Activated CD4-positive, alpha-beta memory T cell treated with anti-CD3 and anti-CD28 coated beads for 36 hours (primary cell): ENCODE data around the gene TXNDC15. TPM values are rescaled to one million over a fixed set of nuclear protein-coding genes. Genes with fewer than 3 reads are reported as not detected.
"Not testable (repeated sequence)": the region's sequence is repeated elsewhere in the genome, so short reads cannot be mapped to it uniquely, and the experiment has no call there.

Experiments
- CTCF ChIA-PET: fragments of 350-600 bp; sonication (Branson Sonifier 250); formaldehyde crosslinking; loops from one replicate; lab custom pipeline; 2021; ENCODE audit warnings: antibody characterized with exemption, inconsistent platforms; lab: Charles Lee
- POLR2A ChIA-PET: fragments of 350-600 bp; sonication (Branson Sonifier 250); formaldehyde crosslinking; loops from one replicate; lab custom pipeline; 2021; ENCODE audit warnings: antibody characterized with exemption; lab: Charles Lee
- DNase-seq: peaks from one replicate; pipeline ENCODE4 v3.0.0-alpha.2; 2020
- H3K27ac Mint-ChIP-seq: one replicate; pipeline ENCODE4 v1.8.0; 2021; ENCODE audit warnings: mixed read lengths
- H3K27me3 Mint-ChIP-seq: one replicate; pipeline ENCODE4 v1.8.0; 2021; ENCODE audit warnings: mixed read lengths
- H3K36me3 Mint-ChIP-seq: one replicate; pipeline ENCODE4 v1.8.0; 2021; ENCODE audit warnings: mixed read lengths
- H3K4me1 Mint-ChIP-seq: one replicate; pipeline ENCODE4 v1.8.0; 2021; ENCODE audit warnings: low read depth, mixed read lengths
- H3K4me3 Mint-ChIP-seq: one replicate; pipeline ENCODE4 v1.8.0; 2021; ENCODE audit warnings: mild to moderate bottlenecking, mixed read lengths
- H3K9me3 Mint-ChIP-seq: one replicate; pipeline ENCODE4 v1.8.0; 2021; ENCODE audit warnings: mixed read lengths
- intact Hi-C: fragments of 100-400 bp; cut with micrococcal nuclease; formaldehyde crosslinking; loops from one replicate; pipeline ENCODE4 v1.15.1; 2023
- total RNA-seq, 2 experiments: library from RNA; stranded (reverse); gene quantifications; one replicate each; pipeline ENCODE4 v1.2.3, GENCODE V29; 2021

TXNDC15 gene
- total RNA-seq, 2 experiments from 2014 or later = 29.6 to 30.9 TPM

DNA sequence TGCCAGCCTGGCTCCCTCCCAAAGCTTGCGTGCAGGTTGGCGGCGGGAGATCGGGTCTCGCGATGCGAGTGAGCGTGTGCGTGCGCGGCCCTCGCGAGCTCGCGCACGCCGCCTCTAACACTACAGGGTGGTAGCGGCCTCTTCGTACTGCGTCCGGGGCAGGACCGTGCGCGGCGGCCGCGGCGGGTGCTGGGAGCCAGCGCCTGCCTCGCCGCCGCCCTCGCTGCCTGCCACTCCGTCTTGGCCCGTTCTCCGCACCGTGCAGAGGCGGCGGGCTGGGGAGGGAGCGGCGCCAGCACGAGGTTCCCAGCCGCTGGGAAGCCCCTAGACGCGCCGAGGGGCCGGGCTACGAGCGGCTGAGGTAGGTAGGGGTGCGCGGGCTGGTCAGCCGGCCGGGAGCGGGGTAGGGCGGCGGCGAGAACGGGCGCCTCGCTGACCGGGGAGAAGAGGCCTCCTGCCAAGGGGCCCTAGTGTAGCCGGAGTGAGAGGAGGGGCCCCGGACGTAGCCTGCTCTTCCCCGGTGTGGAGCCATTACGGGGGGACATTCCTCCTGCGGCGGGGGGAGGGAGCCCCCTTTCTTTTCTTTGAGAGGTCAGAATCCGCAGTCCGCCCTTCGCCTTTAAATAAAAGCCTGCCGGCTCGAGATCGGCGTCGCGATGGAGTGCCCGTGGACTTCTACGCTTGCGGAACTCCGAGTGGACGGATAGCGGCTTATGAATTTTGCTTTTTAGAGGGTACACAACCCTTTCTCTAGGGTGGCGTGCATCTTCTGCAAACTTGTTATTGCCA, 28.1 kb upstream of the TXNDC15 start, which contains the start of gene C5orf24:
TSS of gene C5orf24 (plus strand) at position 117 of the 789 bp plus-strand sequence. CDS start 8,933 bp downstream, outside the sequence.
- H3K27ac Mint-ChIP-seq = peak within 1 kb of the TSS; percentile 96
- no peaks in the 10 kb centered on the region for H3K27me3 Mint-ChIP-seq
- DNase-seq = peak; percentile 96
- CTCF ChIA-PET = interaction anchor here (1.1 to 2.9 kb wide), 5 partner anchors 28 to 107 kb away, joined by 3 to 20 read pairs (median 6); partner anchors contain the start of genes CAMLG, DDX46, PCBD2 and TXNDC15
- no peaks in the 10 kb centered on the region for H3K9me3 Mint-ChIP-seq
- POLR2A ChIA-PET = interaction anchor here (0.6 to 2.9 kb wide), 13 partner anchors 9 to 384 kb away, joined by 3 to 34 read pairs (median 5); partner anchors contain the start of genes CAMLG, DDX46, PCBD2 and TXNDC15
- peaks cover 28% of the 10 kb centered on the region for H3K4me1 Mint-ChIP-seq
- intact Hi-C loops = loop anchor here (1.0 to 2.0 kb wide), 5 partner anchors 28 to 621 kb away; partner anchors contain the start of genes CAMLG, DDX46, PCBD2 and TXNDC15
- H3K36me3 Mint-ChIP-seq = peaks cover 10% of the 10 kb centered on the region
- H3K4me3 Mint-ChIP-seq = peak within 1 kb of the TSS; percentile 86

DNA sequence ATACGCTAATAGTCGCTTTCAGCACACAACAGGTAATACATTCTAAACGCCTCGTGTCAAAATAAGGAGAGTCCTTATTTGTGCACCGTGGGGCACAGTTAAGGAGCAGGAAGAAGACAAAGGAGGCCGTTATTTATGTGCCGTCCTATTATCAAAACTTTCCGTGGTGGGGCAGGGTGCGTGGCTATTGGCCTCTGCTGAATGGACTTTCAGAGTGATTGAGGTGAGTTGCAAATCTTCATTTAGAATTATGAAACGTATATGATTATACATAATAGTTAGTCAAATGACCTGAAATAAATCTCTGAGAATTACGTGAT, 27.6 kb upstream of the TXNDC15 start:
- no peaks in the 10 kb centered on the region for H3K27me3 Mint-ChIP-seq
- peaks cover 33% of the 10 kb centered on the region for H3K4me1 Mint-ChIP-seq
- peak overlapping the region; percentile 86 for H3K4me3 Mint-ChIP-seq
- DNase-seq = peak; percentile 57
- H3K9me3 Mint-ChIP-seq = no peaks in the 10 kb centered on the region
- intact Hi-C loops = loop anchor here (1.0 kb wide), 2 partner anchors 28 to 108 kb away; partner anchors contain the start of genes CAMLG and TXNDC15
- CTCF ChIA-PET = interaction anchor here (0.7 to 2.9 kb wide), 3 partner anchors 27 to 61 kb away, joined by 4 to 16 read pairs (median 6); partner anchors contain the start of genes PCBD2 and TXNDC15
- H3K36me3 Mint-ChIP-seq = peaks cover 12% of the 10 kb centered on the region
- POLR2A ChIA-PET = interaction anchor here (0.6 to 2.9 kb wide), 6 partner anchors 11 to 108 kb away, joined by 3 to 34 read pairs (median 4); partner anchors contain the start of genes CAMLG and PCBD2
- H3K27ac Mint-ChIP-seq = peak overlapping the region; percentile 96

DNA sequence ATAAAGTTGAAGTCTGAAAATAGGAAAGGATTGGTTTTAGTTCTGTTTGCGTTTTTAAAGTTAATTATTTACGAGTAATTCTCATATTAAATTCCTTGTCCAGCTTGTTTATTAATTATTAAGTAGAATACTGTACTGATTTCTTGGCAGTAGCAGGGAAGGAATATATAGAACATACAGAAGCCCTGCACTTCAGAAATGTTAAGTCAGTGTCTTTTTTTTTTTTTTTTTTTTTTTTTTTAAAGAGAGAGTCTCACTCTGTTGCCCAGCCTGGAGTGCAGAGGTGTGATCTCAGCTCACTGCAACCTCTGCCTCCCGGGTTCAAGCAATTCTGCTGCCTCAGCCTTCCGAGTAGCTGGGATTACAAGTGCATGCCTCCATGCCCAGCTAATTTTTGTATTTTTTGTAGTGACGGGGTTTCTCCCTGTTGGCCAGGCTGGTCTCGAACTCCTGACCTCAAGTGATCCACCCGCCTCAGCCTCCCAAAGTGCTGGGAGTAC, 24.7 kb upstream of the TXNDC15 start:
- Mint-ChIP-seq H3K4me1 (peaks cover 35% of the 10 kb centered on the region), H3K36me3 (peaks cover 18% of the 10 kb centered on the region), H3K27ac (peak overlapping the region; percentile 13)
- intact Hi-C loops, DNase-seq, H3K4me3 Mint-ChIP-seq, H3K9me3 Mint-ChIP-seq, H3K27me3 Mint-ChIP-seq: not testable (repeated sequence)
- ChIA-PET POLR2A (interaction anchor here (0.9 to 1.4 kb wide), 3 partner anchors 24 to 55 kb away, joined by 3 to 7 read pairs (median 7); partner anchors contain the start of genes PCBD2 and TXNDC15), CTCF (interaction anchor here (0.8 to 1.4 kb wide), 2 partner anchors 55 to 65 kb away, joined by 3 to 5 read pairs; partner anchors contain the start of gene PCBD2)

DNA sequence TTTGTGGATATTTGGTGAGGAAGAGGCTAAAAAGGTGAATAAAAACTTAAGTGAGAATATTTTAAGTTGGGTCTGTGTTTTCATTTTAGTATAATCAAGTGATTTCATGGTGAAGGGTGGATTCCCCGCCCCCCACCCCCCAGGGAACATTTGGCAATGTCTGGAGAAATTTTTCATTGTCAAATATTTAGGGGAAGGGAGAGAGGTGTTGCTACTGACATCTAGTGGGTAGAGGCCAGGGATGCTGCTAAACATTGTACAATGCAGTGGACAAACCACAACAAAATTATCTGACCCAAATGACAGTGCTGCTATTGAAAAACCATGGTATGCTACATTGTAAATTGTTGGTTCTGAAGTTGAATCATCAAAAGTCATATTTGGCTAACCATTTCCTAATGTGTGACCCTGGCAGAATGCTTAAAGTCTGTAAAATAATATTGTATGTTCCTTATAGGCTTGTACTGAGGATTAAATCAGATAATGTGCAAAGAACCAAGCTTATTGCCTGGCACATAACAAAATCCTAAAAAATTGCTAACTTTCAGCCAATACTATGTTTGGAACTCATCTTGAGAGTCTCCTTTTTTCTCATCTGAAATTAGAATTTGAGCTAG, 22.8 kb upstream of the TXNDC15 start:
- H3K27ac Mint-ChIP-seq = no peak overlapping the region
- DNase-seq = no peak
- H3K4me3 Mint-ChIP-seq = no peak overlapping the region
- ChIA-PET POLR2A (no interaction called here), CTCF (interaction anchor here (0.7 to 2.0 kb wide), 5 partner anchors 9 to 675 kb away, joined by 3 to 6 read pairs (median 3); partner anchors contain the start of genes CAMLG, PCBD2 and SKP1)
- no peaks in the 10 kb centered on the region for H3K9me3 Mint-ChIP-seq
- intact Hi-C loops = no loop called here
- H3K36me3 Mint-ChIP-seq = peaks cover 30% of the 10 kb centered on the region
- no peaks in the 10 kb centered on the region for H3K27me3 Mint-ChIP-seq
- peaks cover 25% of the 10 kb centered on the region for H3K4me1 Mint-ChIP-seq

DNA sequence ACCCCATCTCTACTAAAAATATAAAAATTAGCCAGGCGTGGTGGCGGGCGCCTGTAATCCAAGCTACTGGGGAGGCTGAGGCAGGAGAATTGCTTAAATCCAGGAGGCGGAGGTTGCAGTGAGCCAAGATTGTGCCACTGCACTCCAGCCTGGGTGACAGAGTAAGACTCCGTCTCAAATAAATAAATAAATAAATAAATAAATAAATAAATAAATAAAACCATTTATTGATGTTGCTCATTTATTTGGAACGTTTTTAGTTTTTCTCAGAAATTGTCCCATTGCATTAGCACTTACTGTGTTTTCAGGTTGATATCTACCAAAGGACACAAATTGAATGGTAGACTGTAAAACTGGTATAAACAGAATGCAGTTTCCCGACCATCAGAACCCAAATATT, 17.7 kb upstream of the TXNDC15 start:
- H3K27ac Mint-ChIP-seq, intact Hi-C loops, POLR2A ChIA-PET, H3K4me1 Mint-ChIP-seq, H3K4me3 Mint-ChIP-seq, H3K27me3 Mint-ChIP-seq, DNase-seq, H3K9me3 Mint-ChIP-seq: not testable (repeated sequence)
- peaks cover 30% of the 10 kb centered on the region for H3K36me3 Mint-ChIP-seq
- CTCF ChIA-PET = interaction anchor here (1.0 kb wide), 1 partner anchor 48 kb away, joined by 3 read pairs; no protein-coding TSS in a partner anchor

DNA sequence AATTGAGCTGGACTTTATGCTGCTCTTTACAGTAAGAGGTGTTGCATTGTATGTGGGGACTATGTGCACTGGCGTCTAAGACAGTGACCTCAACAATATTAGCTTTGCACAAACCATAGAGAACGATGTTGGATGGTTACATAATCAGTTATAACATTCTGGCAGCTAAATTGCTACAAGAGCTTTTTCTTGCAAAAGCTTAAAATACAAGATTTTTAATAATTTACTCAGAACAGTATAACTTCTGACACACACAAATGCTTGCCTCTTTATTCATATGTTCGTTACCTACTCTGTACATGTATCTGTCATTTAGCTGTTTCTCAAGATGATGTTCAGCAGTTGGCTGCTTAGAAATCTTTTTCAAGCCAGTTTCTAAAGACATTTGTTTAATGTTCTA, 16.8 kb upstream of the TXNDC15 start:
- CTCF ChIA-PET = no interaction called here

DNA sequence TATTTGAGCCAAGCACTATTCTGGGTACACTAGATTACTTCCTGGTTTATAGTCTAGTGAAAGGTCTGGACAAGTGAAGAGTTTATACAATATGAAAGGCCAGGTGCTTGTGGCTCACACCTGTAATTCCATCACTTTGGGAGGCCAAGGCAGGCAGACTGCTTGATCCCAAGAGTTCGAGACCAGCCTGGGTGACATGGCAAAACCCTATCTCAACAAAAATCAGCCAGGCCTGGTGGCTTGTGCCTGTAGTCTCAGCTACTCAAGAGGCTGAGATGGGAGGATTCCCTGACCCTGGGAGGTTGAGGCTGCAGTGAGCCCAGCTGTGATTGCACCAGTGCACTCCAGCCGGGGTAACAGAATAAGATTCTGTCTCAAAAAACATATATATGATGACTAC, 9.5 kb upstream of the TXNDC15 start:
- CTCF ChIA-PET = interaction anchor here (0.9 to 1.8 kb wide), 3 partner anchors 9 to 40 kb away, joined by 3 to 4 read pairs (median 3); partner anchors contain the start of gene PCBD2
- no peak for DNase-seq
- POLR2A ChIA-PET = interaction anchor here (0.9 to 1.2 kb wide), 2 partner anchors 9 to 37 kb away, joined by 3 read pairs; partner anchors contain the start of gene TXNDC15

More for the DNA sequence above, 16.8 kb upstream of the TXNDC15 start:
- Mint-ChIP-seq H3K4me3 (no peak overlapping the region), H3K27me3 (no peaks in the 10 kb centered on the region), H3K36me3 (peaks cover 28% of the 10 kb centered on the region), H3K4me1 (peaks cover 6% of the 10 kb centered on the region), H3K27ac (no peak overlapping the region), H3K9me3 (no peaks in the 10 kb centered on the region)
- intact Hi-C loops = no loop called here
- POLR2A ChIA-PET = interaction anchor here (0.8 kb wide), 1 partner anchor 10 kb away, joined by 3 read pairs; no protein-coding TSS in a partner anchor
- DNase-seq = no peak

DNA sequence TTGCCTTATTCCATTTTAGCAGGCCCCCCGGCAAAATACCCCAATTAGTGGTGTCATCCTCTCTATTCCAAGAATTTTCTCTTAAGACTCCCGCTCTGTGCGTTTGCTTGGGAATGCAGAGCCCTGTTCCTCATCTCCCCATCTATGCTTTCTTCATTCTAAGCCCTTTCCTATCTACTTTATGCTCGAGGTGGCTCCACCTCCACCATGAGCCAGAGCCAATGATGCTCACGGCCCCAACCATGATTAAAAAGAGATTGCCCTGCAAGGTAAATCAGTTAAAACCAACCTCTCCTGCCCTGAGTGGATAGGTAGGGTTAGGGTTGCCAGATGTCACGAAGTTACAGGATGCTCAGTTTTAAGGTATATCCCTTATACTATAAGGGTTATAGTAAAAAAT, 677 bp upstream of the TXNDC15 start:
- Mint-ChIP-seq H3K36me3 (peaks cover 11% of the 10 kb centered on the region), H3K4me3 (peak overlapping the region; percentile 95), H3K9me3 (no peaks in the 10 kb centered on the region), H3K4me1 (peaks cover 33% of the 10 kb centered on the region), H3K27me3 (no peaks in the 10 kb centered on the region), H3K27ac (peak overlapping the region; percentile 94)
- intact Hi-C loops = no loop called here
- ChIA-PET POLR2A (interaction anchor here (0.6 to 3.0 kb wide), 9 partner anchors 9 to 135 kb away, joined by 3 to 30 read pairs (median 3); partner anchors contain the start of genes C5orf24, CAMLG and PCBD2), CTCF (interaction anchor here (0.9 to 2.7 kb wide), 6 partner anchors 10 to 584 kb away, joined by 3 to 19 read pairs (median 4); partner anchors contain the start of genes CAMLG and PCBD2)
- DNase-seq = peak; percentile 51

More for the DNA sequence above, 9.5 kb upstream of the TXNDC15 start:
- Mint-ChIP-seq H3K36me3 (peaks cover 7% of the 10 kb centered on the region), H3K4me1 (no peaks in the 10 kb centered on the region), H3K4me3 (no peak overlapping the region), H3K9me3 (no peaks in the 10 kb centered on the region), H3K27ac (no peak overlapping the region), H3K27me3 (no peaks in the 10 kb centered on the region)
- intact Hi-C loops = no loop called here

DNA sequence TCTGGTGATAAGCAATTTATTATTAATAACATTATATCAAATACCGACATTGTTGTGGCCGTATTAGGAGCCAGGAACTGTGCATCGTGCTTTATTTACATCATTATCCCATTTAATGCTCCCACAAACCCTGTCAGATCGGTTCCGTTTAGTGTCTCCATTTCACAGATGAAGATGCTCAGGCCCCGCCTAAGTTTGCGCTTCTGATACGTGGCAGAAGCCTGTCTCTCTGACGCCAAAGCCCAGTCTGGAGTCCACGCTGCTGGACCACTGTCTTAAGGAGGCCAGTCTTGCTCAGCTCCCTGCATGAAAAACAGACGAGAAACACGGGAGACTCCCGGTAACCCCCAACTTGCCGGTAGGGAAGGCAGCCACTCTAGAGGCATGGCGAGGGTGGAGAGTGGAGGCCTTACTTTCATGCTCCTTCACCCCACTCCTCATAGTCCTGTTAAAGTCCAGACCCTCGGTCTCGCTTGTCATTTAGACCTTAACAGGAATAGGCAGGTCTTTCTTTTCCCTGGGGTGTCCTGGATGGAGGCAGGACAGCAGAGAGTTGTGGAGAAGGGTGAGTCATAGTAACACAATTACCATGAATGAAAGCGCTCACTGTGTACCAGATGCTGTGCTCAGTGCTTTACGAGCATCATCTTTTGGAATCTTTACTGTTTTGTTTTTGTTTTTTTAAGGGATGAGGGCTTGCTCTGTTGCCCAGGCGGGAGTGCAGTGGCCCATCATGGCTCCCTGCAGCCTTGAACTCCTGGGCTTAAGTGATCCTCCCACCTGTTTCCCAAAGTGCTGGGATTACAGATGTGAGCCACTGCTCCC, 872 bp downstream of the TXNDC15 start:
- H3K27ac Mint-ChIP-seq = peak overlapping the region; percentile 94
- H3K9me3 Mint-ChIP-seq = no peaks in the 10 kb centered on the region
- intact Hi-C loops = loop anchor here (1.0 kb wide), 5 partner anchors 29 to 227 kb away; partner anchors contain the start of genes CAMLG, DDX46, PCBD2 and SEC24A
- H3K4me1 Mint-ChIP-seq = peaks cover 38% of the 10 kb centered on the region
- ChIA-PET CTCF (interaction anchor here (1.6 to 2.7 kb wide), 3 partner anchors 28 to 30 kb away, joined by 6 to 19 read pairs (median 7); partner anchors contain the start of gene PCBD2), POLR2A (interaction anchor here (2.3 to 3.0 kb wide), 2 partner anchors 30 kb away, joined by 16 to 30 read pairs; partner anchors contain the start of genes C5orf24 and PCBD2)
- H3K4me3 Mint-ChIP-seq = peak overlapping the region; percentile 95
- peaks cover 11% of the 10 kb centered on the region for H3K36me3 Mint-ChIP-seq
- peak; percentile 62 for DNase-seq
- no peaks in the 10 kb centered on the region for H3K27me3 Mint-ChIP-seq

DNA sequence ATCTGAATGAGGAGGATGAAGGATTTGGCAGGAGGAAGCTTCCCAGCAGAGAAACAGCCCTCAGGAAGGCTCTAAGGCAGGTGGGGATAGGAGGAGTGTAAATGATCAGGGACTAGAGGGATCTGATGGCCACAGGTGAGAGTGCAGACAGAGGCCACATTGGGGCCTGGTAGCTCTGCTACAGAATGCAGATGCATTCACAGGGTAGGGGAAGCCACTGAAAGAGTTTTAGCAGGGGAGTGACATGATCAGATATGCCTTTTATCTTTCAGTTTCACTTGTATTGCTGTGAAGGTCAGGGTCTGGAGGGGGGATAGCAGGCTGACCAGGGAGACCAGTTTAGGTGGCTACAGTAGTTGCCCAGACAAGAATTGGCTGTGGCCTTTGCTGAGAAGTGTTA, 3.0 kb downstream of the TXNDC15 start:
- H3K9me3 Mint-ChIP-seq = no peaks in the 10 kb centered on the region
- H3K27ac Mint-ChIP-seq = peak overlapping the region; percentile 52
- no peaks in the 10 kb centered on the region for H3K27me3 Mint-ChIP-seq
- peaks cover 43% of the 10 kb centered on the region for H3K4me1 Mint-ChIP-seq
- peaks cover 14% of the 10 kb centered on the region for H3K36me3 Mint-ChIP-seq
- no peak for DNase-seq
- H3K4me3 Mint-ChIP-seq = no peak overlapping the region
- intact Hi-C loops = no loop called here
- ChIA-PET POLR2A (no interaction called here), CTCF (interaction anchor here (0.7 kb wide), 1 partner anchor 29 kb away, joined by 3 read pairs; no protein-coding TSS in a partner anchor)
